A172 (cell line): ENCODE measurements around the gene MAP3K13. TPM values are rescaled to one million over a fixed set of nuclear protein-coding genes. Genes with fewer than 3 reads are reported as not detected.

Experiments
- DNase-seq: peaks from one replicate; pipeline ENCODE4 v3.0.0-alpha.2; 2015; ENCODE audit warnings: low spot score
- total RNA-seq: library from RNA; depleted of rRNA; stranded (reverse); fragments of >200 nt; shearing (Covaris generic); gene quantifications from 2 replicates; pipeline ENCODE4 v1.2.3, GENCODE V29; 2014; rRNA removed

MAP3K13 gene, protein sequence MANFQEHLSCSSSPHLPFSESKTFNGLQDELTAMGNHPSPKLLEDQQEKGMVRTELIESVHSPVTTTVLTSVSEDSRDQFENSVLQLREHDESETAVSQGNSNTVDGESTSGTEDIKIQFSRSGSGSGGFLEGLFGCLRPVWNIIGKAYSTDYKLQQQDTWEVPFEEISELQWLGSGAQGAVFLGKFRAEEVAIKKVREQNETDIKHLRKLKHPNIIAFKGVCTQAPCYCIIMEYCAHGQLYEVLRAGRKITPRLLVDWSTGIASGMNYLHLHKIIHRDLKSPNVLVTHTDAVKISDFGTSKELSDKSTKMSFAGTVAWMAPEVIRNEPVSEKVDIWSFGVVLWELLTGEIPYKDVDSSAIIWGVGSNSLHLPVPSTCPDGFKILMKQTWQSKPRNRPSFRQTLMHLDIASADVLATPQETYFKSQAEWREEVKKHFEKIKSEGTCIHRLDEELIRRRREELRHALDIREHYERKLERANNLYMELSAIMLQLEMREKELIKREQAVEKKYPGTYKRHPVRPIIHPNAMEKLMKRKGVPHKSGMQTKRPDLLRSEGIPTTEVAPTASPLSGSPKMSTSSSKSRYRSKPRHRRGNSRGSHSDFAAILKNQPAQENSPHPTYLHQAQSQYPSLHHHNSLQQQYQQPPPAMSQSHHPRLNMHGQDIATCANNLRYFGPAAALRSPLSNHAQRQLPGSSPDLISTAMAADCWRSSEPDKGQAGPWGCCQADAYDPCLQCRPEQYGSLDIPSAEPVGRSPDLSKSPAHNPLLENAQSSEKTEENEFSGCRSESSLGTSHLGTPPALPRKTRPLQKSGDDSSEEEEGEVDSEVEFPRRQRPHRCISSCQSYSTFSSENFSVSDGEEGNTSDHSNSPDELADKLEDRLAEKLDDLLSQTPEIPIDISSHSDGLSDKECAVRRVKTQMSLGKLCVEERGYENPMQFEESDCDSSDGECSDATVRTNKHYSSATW
- total RNA-seq: 24.6 and 26.4 TPM in 2 replicates

DNA sequence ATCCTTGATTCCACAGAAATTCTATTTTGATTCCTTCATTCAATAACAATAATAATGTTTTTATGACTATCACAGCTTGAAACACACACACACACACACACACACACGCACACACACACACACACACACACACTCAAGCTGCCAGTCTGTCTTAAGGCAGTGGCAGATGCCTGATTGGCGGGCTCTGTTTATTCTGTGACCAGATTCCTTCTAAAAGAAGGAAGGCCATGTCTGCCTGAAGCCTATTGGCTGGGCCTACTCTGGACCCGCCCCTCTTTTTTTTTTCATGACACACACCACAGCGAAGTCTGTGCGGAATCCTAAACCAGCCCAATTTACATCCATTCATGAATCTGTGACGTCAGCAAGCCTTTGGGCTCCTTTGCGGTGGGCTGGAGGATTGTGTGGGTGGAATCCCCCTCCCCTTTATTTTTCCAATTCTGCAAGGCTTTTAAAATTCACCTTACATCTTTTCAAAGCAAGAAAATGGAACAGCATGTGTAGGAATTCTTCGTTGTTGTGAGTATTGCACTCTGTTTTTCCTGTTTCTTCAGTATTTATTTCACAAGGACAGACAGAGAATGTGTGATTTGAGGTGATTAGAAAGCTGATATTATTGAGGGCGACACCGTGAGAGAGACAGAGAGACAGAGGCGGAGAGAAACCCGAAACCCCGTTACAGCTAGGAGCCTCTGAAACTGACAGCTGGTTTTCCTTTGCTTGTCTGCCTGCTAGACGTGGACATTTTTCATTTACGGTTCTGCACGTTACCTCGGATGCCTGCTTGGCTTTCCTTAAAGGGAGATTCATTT, at the start of gene MAP3K13:
Gene MAP3K13 (plus strand): TSS at position 287 of the 812 bp plus-strand sequence. CDS start 65,446 bp downstream, outside the sequence.
- DNase-seq: peak; percentile 93

DNA sequence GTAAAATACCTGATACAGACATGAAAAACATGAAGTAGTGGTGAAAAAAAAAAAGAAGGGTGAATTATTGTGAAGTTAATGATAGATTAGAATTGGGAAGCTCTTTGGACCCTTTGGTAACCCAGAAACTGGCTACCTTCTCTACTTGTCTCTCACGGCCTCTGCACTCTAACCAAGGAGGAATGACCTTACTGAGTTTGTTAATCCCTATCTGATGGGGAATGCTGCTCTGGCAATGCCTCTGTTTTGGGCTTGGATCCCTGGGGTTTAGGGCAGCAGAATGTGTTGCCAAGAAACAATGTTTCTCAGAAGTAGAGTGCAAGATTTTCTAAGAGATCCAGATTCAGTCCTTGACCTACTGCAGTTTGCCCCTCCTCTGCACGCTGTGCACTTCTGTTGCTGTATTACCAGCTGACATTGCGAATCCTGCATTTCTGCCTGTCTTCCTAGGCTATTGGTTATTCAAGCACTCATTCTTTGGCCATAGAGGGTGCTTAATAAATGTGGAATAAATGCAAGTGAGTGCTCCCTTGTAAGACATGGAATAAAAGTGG, 49.2 kb upstream of the MAP3K13 start:
- DNase-seq: no peak

DNA sequence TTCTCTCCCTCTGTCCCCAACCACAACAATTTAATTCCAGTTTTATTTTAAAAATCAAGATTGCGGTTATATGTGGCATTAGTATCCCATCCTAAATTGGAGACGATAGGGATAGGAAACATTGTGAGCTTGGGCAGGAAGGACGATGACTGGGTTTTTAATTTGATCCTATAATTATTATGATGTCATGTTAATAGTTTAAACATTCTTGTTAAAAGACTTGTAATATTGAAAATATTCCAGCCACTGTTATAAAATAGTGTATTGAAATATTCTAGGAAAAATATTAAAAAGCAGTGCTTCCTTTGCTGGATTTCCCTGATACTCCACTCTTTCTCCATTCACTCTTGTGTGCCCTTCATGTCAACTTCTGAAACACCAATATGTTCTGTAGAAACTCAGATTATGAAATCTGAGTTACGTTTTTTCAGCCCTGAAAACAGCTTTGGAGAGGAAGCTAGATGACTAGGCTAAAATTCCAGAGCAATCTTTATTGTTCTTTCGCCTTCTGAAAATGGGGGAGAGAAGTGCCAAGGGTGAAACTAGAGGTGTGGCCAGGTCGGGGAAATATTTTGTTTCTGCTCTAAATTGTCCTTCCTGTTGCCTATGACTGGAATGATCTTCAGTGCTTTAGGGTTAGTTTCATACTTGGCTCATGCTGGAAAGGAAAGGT, 46.1 kb upstream of the MAP3K13 start:
- peak; percentile 33 for DNase-seq

DNA sequence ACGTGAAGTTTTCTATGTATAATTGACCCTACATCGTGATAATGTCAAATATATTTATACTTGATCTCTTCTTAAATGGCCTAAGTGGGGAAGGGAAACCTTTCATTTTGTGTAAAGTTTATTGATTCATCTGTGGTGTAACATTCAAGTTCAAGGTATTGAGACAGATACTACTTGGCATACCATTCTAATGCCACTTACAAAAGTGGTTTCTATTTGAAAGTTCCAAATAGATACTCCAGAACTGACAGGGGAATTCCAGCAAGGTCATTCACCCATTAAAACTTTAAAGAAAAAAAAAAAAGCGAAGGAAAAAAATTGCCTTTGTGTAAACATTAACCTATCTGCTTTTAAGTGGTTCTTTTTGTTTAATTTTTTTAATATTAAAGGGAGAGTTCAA, 45.3 kb upstream of the MAP3K13 start:
- peak; percentile 25 for DNase-seq

DNA sequence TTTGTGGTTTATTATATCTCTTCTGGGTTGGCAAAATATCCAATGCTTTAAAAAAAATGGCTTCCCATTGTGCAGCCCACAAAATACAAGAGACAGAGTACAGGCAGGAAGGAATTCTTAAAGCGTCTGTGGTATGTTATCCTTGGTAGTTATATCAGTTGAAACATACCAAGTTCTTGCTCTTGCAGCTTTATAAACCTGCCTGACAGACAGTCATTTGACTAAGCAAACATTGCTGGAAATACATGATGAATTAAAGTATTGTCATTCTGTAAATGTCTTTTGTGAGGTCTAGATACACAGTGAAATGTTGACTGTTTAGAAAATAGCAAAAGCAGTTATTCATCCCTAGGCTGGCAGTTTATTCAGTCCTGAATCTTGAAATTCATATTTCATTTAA, 44.8 kb upstream of the MAP3K13 start:
- DNase-seq: peak; percentile 47

DNA sequence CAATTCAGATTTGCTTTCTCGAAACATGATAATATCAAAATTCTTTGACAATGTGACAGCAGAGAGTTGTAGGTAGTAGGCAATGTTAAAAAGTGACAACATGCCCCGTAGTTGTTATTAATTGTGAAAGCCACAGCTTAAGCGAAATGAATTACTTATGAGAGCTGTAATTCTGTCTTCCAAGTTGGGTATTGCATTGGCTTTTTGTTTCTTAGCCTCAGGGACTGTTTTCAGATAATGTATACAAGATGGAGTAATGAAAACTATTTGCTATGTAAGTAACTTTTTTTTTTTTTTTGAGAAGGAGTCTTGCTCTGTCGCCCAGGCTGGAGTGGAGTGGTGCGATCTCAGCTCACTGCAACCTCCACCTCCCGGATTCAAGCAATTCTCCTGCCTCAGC, 43.1 kb upstream of the MAP3K13 start:
- no peak for DNase-seq

DNA sequence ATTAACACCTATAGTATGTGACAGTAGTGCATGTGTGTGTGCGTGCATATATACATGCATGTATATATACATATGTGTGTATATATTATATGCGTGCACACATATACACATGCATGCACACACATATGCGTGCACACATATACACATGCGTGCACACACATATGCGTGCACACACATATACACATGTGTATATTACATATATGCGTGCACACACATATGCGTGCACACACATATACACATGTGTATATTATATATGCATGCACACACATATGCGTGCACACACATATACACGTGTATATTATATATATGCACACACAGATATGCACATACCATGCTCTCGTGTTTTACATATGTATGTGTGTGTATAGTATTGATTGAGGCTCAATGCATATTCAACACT, 42.0 kb upstream of the MAP3K13 start:
- DNase-seq: no peak

DNA sequence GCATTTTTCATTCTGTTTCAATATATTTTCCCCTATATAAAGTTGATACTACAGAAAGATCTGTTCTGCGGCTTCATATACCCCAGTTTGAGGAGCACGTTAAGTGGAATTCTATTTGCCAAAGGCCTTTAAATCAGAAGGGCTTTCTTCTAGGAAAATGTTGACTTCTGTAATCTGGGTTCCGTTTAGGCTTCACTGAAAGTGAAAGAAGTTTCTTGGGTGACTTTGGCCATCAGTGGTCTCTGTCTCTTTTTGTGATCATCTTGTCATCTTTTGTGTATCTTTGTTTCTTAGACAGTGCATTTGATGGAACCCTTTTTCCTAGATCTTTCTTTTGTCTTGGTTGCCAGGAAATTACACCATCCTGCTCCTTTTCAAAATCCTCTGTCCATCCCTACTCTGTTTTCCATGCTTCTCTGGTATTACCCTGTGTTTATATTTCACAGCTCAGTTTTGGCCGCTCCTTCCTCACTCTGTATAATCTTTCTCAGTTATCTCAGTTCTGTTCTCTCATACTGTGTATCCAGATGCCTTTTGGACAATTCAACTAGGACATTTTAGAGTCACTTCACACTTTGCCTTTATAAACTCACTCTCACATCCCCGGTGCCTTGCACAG, 40.7 kb upstream of the MAP3K13 start:
- no peak for DNase-seq

DNA sequence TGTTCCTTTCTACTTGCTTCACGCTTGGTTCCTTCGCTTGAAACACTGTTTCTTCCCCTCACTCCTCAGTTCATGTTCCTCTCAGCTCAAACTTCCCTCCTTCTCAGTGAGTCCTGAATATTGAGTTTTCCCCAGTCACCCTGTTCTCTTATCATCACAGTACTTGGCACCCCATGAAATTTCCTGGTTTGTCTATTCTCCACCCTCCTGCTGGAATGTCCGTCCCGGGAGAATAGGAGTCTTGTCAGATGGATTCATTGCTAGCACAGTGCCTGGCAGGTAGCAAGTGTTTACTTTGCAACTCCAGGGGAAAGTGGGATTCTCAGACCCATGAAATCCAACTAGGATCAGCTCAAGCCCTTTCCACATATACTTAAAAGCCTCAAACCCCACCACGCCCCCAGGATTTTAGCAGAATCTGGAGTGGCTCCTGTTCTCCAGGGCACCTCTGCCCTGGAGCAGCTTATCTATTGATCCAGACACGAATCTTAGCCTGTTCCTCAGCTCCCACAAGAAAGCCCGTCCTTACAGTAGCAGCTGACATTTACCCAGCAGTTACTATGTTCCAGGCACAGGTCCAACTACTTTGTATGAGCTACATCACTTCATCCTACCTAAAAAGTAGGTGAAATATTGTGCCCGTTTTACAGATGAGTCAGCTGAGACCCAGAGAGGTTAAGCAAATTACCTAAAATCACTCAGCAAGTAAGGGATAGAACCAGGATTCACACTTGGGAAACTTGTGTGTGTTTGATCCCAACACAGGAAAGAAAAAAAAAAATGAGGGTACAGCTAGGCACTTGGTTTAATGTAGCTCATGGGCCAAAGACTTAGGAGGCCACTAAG, 36.8 kb upstream of the MAP3K13 start:
- no peak for DNase-seq

DNA sequence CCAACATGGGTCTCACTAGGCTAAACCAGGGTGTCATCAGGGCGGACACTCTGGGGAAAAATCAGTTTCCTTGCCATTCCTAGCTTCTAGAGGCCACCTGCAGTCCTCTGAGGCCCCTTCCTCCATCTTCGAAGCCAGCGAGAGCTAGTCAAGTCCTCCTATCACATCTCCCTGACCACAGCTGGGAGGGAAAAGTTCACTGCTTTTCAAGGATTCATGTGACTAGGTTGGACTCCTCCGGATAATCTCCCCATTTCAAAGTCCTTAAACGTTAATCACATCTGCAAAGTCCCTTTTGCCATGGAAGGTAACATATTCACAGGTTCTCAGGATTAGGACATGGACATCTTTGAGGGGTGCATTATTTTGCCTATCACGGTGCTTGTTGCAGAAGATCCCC, 35.9 kb upstream of the MAP3K13 start:
- no peak for DNase-seq

DNA sequence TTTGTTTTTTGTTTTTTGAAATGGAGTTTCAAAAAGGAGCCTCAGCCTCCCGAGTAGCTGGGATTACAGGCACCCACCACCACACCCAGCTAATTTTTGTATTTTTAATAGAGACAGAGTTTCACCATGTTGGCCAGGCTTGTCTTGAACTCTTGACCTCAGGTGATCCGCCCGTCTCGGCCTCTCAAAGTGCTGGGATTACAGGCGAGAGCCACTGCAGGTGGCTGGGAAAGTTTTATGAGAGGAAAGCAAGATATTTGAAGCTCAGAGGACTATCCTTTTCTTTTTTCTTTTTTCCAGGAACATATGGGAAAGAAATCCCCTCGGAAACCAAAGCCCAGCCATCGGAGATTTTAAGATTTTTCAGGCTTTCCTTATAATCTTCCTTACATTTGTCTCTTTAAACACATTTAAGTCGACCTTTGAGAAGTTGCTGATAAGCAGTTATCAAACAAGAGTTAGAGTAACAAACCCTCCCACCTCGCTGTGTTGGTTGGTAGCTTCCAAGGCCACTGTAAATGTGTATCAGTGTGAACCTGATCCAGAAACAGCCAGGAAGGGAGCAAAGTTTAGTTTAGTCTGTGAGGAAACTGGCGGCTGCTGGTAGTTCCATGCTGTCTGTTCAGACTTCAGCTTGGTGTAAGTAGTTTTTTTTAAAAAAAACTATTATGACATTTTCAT, 34.5 kb upstream of the MAP3K13 start:
- no peak for DNase-seq

DNA sequence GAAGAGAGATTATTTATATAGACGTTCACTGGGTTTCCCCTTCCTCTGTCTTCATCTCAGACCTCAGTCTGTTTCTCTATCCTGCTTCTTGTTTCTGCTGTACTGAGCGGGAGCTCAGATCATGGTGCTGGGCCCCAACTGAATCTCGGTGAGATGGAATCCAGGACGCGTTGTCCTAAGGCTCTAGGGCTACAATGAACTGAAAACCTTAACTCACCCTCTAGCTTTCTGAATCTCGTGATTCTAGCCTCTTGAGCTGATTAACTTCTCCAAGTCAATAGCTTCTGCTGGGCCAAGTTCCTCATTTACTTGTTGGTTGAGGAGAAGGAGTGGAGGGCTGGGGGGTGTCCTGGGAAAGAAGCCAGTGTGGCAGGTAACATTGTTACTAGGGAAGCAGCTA, 32.7 kb upstream of the MAP3K13 start:
- DNase-seq: no peak

DNA sequence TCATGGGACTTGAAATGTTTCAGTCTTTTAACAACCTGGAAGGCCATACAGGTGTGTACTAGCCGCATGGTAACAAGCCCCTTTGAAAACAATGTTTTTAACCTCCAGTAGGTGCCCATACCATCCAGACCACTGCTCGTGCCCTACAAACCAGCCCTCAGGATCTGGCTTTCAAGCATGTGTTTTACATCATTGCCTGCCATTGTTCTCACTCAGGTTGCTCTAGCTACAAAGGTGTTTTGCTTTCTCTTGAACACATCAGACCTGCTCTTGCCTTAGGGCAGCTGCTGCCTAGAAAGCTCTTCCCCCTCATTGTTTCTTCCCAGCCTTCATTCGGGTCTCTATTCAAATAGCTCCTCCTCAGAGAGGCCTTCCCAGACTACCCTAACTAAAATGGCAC, 32.3 kb upstream of the MAP3K13 start:
- DNase-seq: no peak

DNA sequence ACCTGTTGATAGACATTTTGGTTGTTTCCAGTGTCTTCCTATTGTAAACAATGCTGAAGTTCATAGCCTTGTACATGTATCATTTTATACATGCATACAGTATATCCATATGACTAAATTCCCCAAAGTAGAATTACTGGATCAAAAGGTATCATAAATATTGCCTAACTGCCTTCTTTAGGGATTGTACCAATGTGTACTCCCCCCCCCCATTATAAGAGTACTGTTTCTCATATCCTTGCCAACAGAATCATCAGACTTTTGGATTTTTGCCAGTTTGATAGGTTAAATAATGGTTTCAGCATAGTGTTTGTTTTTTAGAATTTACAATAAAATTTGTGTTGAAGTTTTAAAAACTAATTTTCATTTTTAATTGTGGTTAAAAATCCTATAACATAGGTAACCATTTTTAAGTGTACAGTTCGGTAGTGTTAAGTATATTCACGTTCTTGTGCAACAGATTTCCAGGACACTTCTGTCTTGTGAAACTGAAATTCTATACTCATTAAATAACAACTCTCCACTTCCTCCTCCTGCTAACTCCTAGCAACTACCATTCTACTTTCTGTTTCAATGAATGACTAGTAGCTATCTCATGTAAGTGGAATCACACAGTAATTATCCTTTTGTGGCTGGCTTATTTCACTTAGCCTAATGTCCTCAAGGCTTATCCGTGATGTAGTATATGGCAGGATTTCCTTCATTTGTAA, 30.8 kb upstream of the MAP3K13 start:
- DNase-seq: peak; percentile 49

DNA sequence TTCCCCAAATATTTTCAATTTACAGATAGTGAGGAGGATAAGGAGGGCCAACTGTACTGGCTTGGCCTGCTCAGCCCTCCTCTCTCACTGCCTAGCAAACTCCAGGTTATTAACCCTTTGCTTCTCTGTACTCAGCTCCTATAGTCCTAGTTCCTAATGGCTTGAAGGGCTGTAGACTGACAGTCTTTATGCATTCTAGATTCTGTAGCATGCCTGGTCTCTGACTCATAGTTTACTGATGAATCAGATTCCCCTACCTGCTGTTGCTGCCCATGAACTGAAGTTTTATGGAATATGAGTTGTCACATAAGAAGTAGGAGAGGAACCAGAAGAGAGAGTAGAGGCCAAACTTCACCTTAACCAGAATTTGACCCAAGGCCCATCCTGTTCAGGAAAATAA, 27.1 kb upstream of the MAP3K13 start:
- DNase-seq: peak; percentile 87

DNA sequence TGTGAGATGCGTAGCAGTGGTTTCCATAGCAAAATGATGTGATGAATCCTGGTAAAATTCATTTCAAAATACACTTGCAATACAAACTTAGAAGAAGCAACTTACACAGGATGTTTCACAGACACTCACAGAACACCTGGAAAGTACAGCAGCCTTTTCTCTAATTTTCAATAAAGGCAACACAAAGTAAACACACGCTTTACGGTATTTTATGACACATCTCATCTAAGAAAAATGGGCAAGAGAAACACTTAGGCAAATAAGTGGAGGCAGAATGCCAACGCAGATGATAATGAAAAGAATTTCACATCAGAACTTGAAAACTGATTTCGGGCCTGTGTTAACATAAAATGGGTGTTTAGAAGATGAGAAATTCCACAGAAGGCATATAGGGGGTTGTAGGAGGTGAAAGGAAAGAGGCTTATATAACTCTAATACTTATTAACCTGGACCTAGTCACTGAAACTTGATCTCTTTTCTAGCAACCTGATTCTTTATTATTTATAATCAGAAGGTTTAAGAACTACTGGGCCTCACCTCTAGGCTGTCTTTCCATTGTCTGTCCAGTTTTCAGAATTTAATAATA, 25.6 kb upstream of the MAP3K13 start:
- DNase-seq: no peak

DNA sequence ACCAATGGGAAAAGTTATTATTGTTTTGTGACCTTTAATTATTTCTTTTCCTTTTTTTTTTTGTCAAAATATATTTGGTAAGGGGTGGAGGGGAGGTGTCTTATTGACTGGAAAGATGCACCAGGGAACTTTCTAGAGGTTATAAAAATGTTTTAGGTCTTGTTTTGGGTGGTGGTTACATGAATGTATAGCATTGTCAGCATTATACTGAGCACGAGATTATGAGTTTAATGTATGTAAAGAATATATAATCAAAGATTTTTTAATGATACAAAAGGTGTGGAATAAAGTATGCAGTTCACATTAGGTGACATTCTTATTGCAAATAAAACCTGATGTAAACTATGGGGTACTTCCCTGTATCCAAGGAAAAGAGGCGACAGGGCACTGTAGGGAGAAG, 23.0 kb upstream of the MAP3K13 start:
- no peak for DNase-seq

DNA sequence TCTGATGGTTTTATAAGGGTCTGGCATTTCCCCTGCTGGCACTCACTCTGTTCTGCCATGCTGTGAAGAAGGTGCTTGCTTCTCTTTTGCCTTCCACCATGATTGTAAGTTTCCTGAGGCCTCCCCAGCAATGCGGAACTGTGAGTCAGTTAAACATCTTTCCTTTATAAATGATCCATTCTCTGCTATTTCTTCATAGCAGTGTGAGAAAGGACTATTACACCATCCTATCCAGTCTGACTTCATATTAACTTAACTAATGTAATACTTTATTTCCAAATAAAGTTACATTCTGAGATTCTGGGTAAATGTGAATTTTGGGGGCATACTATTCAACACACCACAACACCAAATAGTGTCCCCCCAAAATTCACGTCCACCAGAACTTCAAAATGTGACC, 22.2 kb upstream of the MAP3K13 start:
- DNase-seq: no peak
